ENCODE results near the gene JHY.

The JHY gene

DNA sequence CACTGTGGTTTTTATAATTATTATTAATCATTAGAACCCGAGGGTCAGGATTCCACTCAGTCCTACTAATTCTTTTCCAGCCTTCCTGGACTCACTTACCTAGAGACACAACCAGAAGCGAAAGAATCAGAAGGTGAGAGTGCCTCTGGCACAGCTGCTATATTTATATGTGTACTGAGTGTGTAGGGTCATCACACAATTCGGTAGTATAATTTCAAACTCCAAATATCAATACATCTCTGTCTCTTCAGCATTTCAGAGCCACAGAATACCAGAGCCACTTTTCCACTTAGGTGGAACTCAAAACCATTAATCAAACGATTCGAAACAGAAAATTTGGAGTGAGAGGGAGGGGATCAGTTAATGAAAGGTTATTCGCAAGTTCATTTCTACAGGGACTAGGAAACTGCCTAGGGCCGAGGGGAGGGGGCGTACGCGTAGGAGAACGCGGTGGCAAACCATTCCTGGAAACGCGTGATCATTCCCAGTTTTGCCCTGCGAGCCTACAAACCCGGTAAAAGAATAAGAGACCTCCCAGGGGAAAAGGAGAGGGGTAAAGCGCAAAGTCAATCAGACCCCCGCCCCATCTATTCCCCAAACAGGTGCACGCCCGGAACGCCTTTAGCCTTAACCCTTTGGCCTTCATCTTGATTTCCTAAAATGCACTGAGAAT lies 93.6 kb downstream of the JHY start:
- Histone ChIP-seq H3K36me3 (ENCODE audit: insufficient read depth, low read length) (no peaks in the 10 kb centered on the region), H2AFZ (ENCODE audit: low read length) (no peak overlapping the region), H3K9ac (ENCODE audit: low read length) (no peak overlapping the region), H3K4me2 (ENCODE audit: low read length) (no peak overlapping the region), H3K27ac (ENCODE audit: low read depth, low read length, poor library complexity, severe bottlenecking) (no peak overlapping the region), H3K79me2 (ENCODE audit: insufficient read depth, low read length) (no peaks in the 10 kb centered on the region), H3K4me3 (ENCODE audit: low read depth, low read length, poor library complexity, severe bottlenecking) (no peak overlapping the region), H4K20me1 (ENCODE audit: insufficient read depth, low read length) (no peaks in the 10 kb centered on the region), H3K9me3 (ENCODE audit: low read length) (no peaks in the 10 kb centered on the region), H3F3A (ENCODE audit: insufficient read depth, low read length) (no peaks in the 10 kb centered on the region), H3K9me2 (ENCODE audit: low read depth, low read length) (no peaks in the 10 kb centered on the region), H3K27me3 (ENCODE audit: insufficient read depth, low read length) (no peaks in the 10 kb centered on the region), H3K4me1 (ENCODE audit: insufficient read depth, low read length, severe bottlenecking) (no peaks in the 10 kb centered on the region)
- TF ChIP-seq, protein P1, sequence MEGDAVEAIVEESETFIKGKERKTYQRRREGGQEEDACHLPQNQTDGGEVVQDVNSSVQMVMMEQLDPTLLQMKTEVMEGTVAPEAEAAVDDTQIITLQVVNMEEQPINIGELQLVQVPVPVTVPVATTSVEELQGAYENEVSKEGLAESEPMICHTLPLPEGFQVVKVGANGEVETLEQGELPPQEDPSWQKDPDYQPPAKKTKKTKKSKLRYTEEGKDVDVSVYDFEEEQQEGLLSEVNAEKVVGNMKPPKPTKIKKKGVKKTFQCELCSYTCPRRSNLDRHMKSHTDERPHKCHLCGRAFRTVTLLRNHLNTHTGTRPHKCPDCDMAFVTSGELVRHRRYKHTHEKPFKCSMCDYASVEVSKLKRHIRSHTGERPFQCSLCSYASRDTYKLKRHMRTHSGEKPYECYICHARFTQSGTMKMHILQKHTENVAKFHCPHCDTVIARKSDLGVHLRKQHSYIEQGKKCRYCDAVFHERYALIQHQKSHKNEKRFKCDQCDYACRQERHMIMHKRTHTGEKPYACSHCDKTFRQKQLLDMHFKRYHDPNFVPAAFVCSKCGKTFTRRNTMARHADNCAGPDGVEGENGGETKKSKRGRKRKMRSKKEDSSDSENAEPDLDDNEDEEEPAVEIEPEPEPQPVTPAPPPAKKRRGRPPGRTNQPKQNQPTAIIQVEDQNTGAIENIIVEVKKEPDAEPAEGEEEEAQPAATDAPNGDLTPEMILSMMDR (IDR thresholded peaks at IDR 0.05; ENCODE audit: low read length), result no peak
- TF ChIP-seq EZH2 (IDR thresholded peaks at IDR 0.05; ENCODE audit: borderline replicate concordance, low read length), result no peak

DNA sequence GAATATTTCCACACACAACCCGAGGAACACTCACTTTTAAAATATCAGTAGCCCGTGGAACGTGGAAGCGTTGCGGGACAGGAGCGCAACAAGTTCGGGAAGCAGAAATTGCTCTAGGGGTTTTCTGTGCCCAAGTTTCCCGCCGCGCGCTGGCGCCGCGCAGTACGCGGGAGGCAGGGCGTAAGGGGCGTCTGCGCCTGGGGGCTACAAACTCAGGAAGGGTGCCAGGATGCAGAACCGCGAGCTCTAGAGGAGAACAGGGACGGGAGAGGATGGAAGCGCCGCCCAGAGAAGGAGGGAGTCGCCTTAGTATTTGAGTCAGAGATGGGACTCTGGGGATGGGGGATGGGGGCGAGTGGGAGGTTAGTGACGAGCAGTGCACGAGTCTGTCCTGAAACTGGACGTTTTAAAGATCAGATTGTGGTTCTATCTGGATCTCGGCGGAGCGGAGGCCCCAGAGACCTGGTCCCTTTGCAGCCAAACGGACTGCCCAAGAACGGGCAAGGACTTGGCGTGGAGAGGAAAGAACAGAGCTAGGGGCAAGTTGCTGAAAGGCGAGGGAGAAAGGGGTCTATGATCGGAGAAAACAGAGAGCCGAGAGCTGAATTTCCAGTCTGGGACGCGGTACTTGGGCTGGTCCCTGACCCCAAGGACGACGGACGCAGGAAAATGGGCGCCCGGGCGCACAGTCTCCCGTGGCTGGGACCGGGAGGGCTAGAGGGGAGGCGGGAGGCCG lies 94.3 kb downstream of the JHY start:
- Histone ChIP-seq H3K4me3 (ENCODE audit: low read depth, low read length, poor library complexity, severe bottlenecking) (no peak overlapping the region), H3K4me1 (ENCODE audit: insufficient read depth, low read length, severe bottlenecking) (no peaks in the 10 kb centered on the region), H2AFZ (ENCODE audit: low read length) (no peak overlapping the region), H3F3A (ENCODE audit: insufficient read depth, low read length) (no peaks in the 10 kb centered on the region), H3K9me3 (ENCODE audit: low read length) (no peaks in the 10 kb centered on the region), H3K79me2 (ENCODE audit: insufficient read depth, low read length) (no peaks in the 10 kb centered on the region), H3K9ac (ENCODE audit: low read length) (no peak overlapping the region), H4K20me1 (ENCODE audit: insufficient read depth, low read length) (no peaks in the 10 kb centered on the region), H3K4me2 (ENCODE audit: low read length) (no peak overlapping the region), H3K9me2 (ENCODE audit: low read depth, low read length) (no peaks in the 10 kb centered on the region), H3K36me3 (ENCODE audit: insufficient read depth, low read length) (no peaks in the 10 kb centered on the region), H3K27ac (ENCODE audit: low read depth, low read length, poor library complexity, severe bottlenecking) (no peak overlapping the region), H3K27me3 (ENCODE audit: insufficient read depth, low read length) (no peaks in the 10 kb centered on the region)
- no peak for TF ChIP-seq EZH2 (IDR thresholded peaks at IDR 0.05; ENCODE audit: borderline replicate concordance, low read length)
- TF ChIP-seq, protein P1 (IDR thresholded peaks at IDR 0.05; ENCODE audit: low read length), result no peak

DNA sequence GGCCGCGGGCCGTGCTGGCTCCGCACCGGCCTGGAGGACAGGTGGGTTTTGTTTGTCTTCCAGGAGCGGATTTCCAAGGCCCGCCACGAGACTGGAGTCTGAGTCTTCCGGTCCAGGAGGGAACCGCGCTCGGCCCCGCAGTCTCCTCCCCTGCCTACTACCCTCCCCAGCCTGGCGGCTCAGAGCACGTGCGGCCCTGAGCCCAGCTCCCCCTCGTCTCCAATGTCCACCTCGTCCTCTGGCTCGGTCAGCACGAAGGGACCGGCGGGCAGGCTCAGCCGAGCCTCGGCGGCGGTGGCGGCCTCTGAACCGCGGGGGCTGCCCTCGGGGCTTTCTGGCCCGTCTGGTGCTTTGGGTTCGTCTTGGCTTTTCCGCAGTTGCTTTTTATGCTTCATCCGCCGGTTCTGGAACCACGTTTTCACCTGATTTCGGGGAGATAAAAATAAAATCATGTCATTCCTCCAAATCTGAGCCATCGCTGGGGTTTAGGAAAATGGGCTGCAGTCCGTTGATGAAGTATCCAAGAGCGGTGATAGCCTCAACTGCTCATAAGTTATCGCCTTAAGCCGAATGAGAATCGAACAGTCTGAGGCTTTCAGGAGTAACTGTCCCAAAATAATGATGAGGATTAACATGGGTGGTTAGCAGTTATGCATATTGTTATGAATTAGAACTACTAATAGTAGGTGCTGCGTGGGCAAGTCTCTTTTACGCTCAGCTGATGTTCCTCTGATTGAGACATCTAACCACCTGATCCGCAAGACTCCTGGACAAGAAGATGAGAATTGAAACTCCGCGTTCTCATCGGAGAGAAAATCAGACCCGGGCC lies 95.1 kb downstream of the JHY start:
- Histone ChIP-seq H3K27ac (ENCODE audit: low read depth, low read length, poor library complexity, severe bottlenecking) (no peak overlapping the region), H2AFZ (ENCODE audit: low read length) (no peak overlapping the region), H4K20me1 (ENCODE audit: insufficient read depth, low read length) (no peaks in the 10 kb centered on the region), H3K4me3 (ENCODE audit: low read depth, low read length, poor library complexity, severe bottlenecking) (no peak overlapping the region), H3K9me2 (ENCODE audit: low read depth, low read length) (no peaks in the 10 kb centered on the region), H3K4me2 (ENCODE audit: low read length) (no peak overlapping the region), H3F3A (ENCODE audit: insufficient read depth, low read length) (no peaks in the 10 kb centered on the region), H3K4me1 (ENCODE audit: insufficient read depth, low read length, severe bottlenecking) (no peaks in the 10 kb centered on the region), H3K36me3 (ENCODE audit: insufficient read depth, low read length) (no peaks in the 10 kb centered on the region), H3K27me3 (ENCODE audit: insufficient read depth, low read length) (no peaks in the 10 kb centered on the region), H3K9me3 (ENCODE audit: low read length) (no peaks in the 10 kb centered on the region), H3K79me2 (ENCODE audit: insufficient read depth, low read length) (no peaks in the 10 kb centered on the region), H3K9ac (ENCODE audit: low read length) (no peak overlapping the region)
- no peak for TF ChIP-seq EZH2 (IDR thresholded peaks at IDR 0.05; ENCODE audit: borderline replicate concordance, low read length)
- TF ChIP-seq, protein P1 (IDR thresholded peaks at IDR 0.05; ENCODE audit: low read length), result no peak
